ENCODE results near the gene DEFB131A. TPM values are rescaled to one million over a fixed set of nuclear protein-coding genes. Genes with fewer than 3 reads are reported as not detected.
"Not testable (repeated sequence)": the region's sequence is repeated elsewhere in the genome, so short reads cannot be mapped to it uniquely, and the experiment has no call there.

Gene DEFB131A
- total RNA-seq, 1 experiment from 2014 or later = not detected

GRCh38 chr4:9483682-9484081, 39.5 kb downstream of the DEFB131A start:
- H3K4me1 Mint-ChIP-seq; H2BK12ac ChIP-seq (ENCODE audit: insufficient read length, low read depth, low read length); H3K27ac ChIP-seq (ENCODE audit: insufficient read length, low read depth, low read length); H3K27me3 ChIP-seq (ENCODE audit: insufficient read depth, low read length); H3K18ac ChIP-seq (ENCODE audit: insufficient read length, low read depth, low read length); H3K79me2 ChIP-seq (ENCODE audit: insufficient read depth, low read length); H3K56ac ChIP-seq (ENCODE audit: insufficient read length, low read depth, low read length); H3K9me3 ChIP-seq (ENCODE audit: control insufficient read depth, low read depth, low read length); H3T11ph ChIP-seq (ENCODE audit: low read length); DNase-seq; H3K79me1 ChIP-seq (ENCODE audit: insufficient read depth, low read depth, low read length, poor library complexity, severe bottlenecking); H3K4me1 ChIP-seq (ENCODE audit: insufficient read depth, low read length); H3K4ac ChIP-seq (ENCODE audit: low read depth, low read length); H3K4me3 Mint-ChIP-seq; H4K91ac ChIP-seq (ENCODE audit: insufficient read length, low read depth, low read length); H3K23ac ChIP-seq (ENCODE audit: insufficient read length, low read depth, low read length); H2AK5ac ChIP-seq (ENCODE audit: insufficient read length, low read length); H3K23me2 ChIP-seq (ENCODE audit: insufficient read length, low read depth, low read length, poor library complexity, severe bottlenecking); H4K8ac ChIP-seq (replicated peaks; ENCODE audit: insufficient read length, low read depth, low read length); H3K9ac ChIP-seq (ENCODE audit: extremely low read depth, insufficient read length, low read length); H4K5ac ChIP-seq (ENCODE audit: insufficient read length, low read depth, low read length); H3K4me2 ChIP-seq (ENCODE audit: insufficient read depth, insufficient read length, low read length); H3K36me3 Mint-ChIP-seq (ENCODE audit: insufficient read depth in 1 of 3, low read depth in 3 of 3); H2BK15ac ChIP-seq (ENCODE audit: low read depth, low read length); H2BK120ac ChIP-seq (ENCODE audit: low read depth, low read length, poor library complexity, severe bottlenecking); H2AFZ ChIP-seq (ENCODE audit: low read length); H3K27ac Mint-ChIP-seq; H3K14ac ChIP-seq (ENCODE audit: insufficient read depth, low read length); H2BK20ac ChIP-seq (ENCODE audit: low read depth, low read length, poor library complexity, severe bottlenecking); H3K27me3 Mint-ChIP-seq (ENCODE audit: low read depth); H4K20me1 ChIP-seq (ENCODE audit: control insufficient read depth, insufficient read depth, insufficient read length); H2BK5ac ChIP-seq (ENCODE audit: insufficient read length, low read length): not testable (repeated sequence)
- H3K9me3 Mint-ChIP-seq = peaks cover 3 to 38% of the 10 kb centered on the region in 2 experiments; a peak in 4 of 5 replicates
- no CpG with 5 or more reads among the region's 10 CpGs for WGBS (ENCODE audit: extremely low coverage, insufficient read length, low lambda C conversion rate)

GRCh38 chr4:9486880-9487279, 42.7 kb downstream of the DEFB131A start:
- not testable (repeated sequence) for H3K4me2 ChIP-seq (ENCODE audit: insufficient read depth, insufficient read length, low read length); H2BK20ac ChIP-seq (ENCODE audit: low read depth, low read length, poor library complexity, severe bottlenecking); H3K27ac ChIP-seq (ENCODE audit: insufficient read length, low read depth, low read length); H3K9ac ChIP-seq (ENCODE audit: extremely low read depth, insufficient read length, low read length); H3K4ac ChIP-seq (ENCODE audit: low read depth, low read length); H3K79me2 ChIP-seq (ENCODE audit: insufficient read depth, low read length); H4K20me1 ChIP-seq (ENCODE audit: control insufficient read depth, insufficient read depth, insufficient read length); H2BK5ac ChIP-seq (ENCODE audit: insufficient read length, low read length); H4K5ac ChIP-seq (ENCODE audit: insufficient read length, low read depth, low read length); H3K4me3 Mint-ChIP-seq; H3K23me2 ChIP-seq (ENCODE audit: insufficient read length, low read depth, low read length, poor library complexity, severe bottlenecking); H3T11ph ChIP-seq (ENCODE audit: low read length); H3K27me3 ChIP-seq (ENCODE audit: insufficient read depth, low read length); H3K4me1 ChIP-seq (ENCODE audit: insufficient read depth, low read length); H3K27ac Mint-ChIP-seq; H2BK120ac ChIP-seq (ENCODE audit: low read depth, low read length, poor library complexity, severe bottlenecking); H2BK15ac ChIP-seq (ENCODE audit: low read depth, low read length); H3K18ac ChIP-seq (ENCODE audit: insufficient read length, low read depth, low read length); H3K36me3 Mint-ChIP-seq (ENCODE audit: insufficient read depth in 1 of 3, low read depth in 3 of 3); H3K9me3 ChIP-seq (ENCODE audit: control insufficient read depth, low read depth, low read length); H2AK5ac ChIP-seq (ENCODE audit: insufficient read length, low read length); H3K79me1 ChIP-seq (ENCODE audit: insufficient read depth, low read depth, low read length, poor library complexity, severe bottlenecking); H3K4me1 Mint-ChIP-seq; DNase-seq; H4K8ac ChIP-seq (replicated peaks; ENCODE audit: insufficient read length, low read depth, low read length); H4K91ac ChIP-seq (ENCODE audit: insufficient read length, low read depth, low read length); H3K23ac ChIP-seq (ENCODE audit: insufficient read length, low read depth, low read length); H2BK12ac ChIP-seq (ENCODE audit: insufficient read length, low read depth, low read length); H2AFZ ChIP-seq (ENCODE audit: low read length); H3K56ac ChIP-seq (ENCODE audit: insufficient read length, low read depth, low read length); H3K14ac ChIP-seq (ENCODE audit: insufficient read depth, low read length)
- no CpG with 5 or more reads among the region's 11 CpGs for WGBS (ENCODE audit: extremely low coverage, insufficient read length, low lambda C conversion rate)
- peaks cover 3 to 33% of the 10 kb centered on the region in 2 experiments; a peak in 4 of 5 replicates for H3K9me3 Mint-ChIP-seq
- H3K27me3 Mint-ChIP-seq (ENCODE audit: low read depth) = peaks cover 19% of the 10 kb centered on the region
